DMS53 (cell line): ENCODE data around the gene ARSG.
"Not testable (repeated sequence)": the region's sequence is repeated elsewhere in the genome, so short reads cannot be mapped to it uniquely, and the experiment has no call there.

Experiments
- DNase-seq: peaks from one replicate; lab custom pipeline; 2025; lab: John Stamatoyannopoulos, UW

The ARSG gene

GRCh38 chr17:68398691-68399637, 107.7 kb downstream of the ARSG start:
- peak; percentile 86 for DNase-seq

- no peak for DNase-seq
Observed at GRCh38 chr17:68399638-68400403, 108.5 kb downstream of the ARSG start.

GRCh38 chr17:68400404-68400735, 109.1 kb downstream of the ARSG start:
- no peak for DNase-seq

- DNase-seq = no peak
Observed at GRCh38 chr17:68401288-68401687, 110.0 kb downstream of the ARSG start.

- DNase-seq = no peak
Observed at GRCh38 chr17:68403122-68403521, 111.8 kb downstream of the ARSG start.

- DNase-seq = not testable (repeated sequence)
Observed at GRCh38 chr17:68403837-68404236, 112.5 kb downstream of the ARSG start.

GRCh38 chr17:68407656-68408055, 116.4 kb downstream of the ARSG start:
- DNase-seq = not testable (repeated sequence)

GRCh38 chr17:68413597-68414560, 122.6 kb downstream of the ARSG start:
- peak; percentile 71 for DNase-seq

- not testable (repeated sequence) for DNase-seq
Observed at GRCh38 chr17:68414901-68415300, 123.6 kb downstream of the ARSG start.

GRCh38 chr17:68417317-68417716, 126.0 kb downstream of the ARSG start:
- no peak for DNase-seq

- no peak for DNase-seq
Observed at GRCh38 chr17:68418876-68419275, 127.6 kb downstream of the ARSG start.

- DNase-seq = no peak
Observed at GRCh38 chr17:68420065-68420464, 128.8 kb downstream of the ARSG start.

GRCh38 chr17:68421486-68421885, 130.2 kb downstream of the ARSG start:
- DNase-seq = no peak

- no peak for DNase-seq
Observed at GRCh38 chr17:68422821-68423220, 131.5 kb downstream of the ARSG start.

- no peak for DNase-seq
Observed at GRCh38 chr17:68423251-68423650, 132.0 kb downstream of the ARSG start.

GRCh38 chr17:68424203-68424602, 132.9 kb downstream of the ARSG start:
- no peak for DNase-seq

- DNase-seq = peak; percentile 90
Observed at GRCh38 chr17:68424861-68425260, 133.6 kb downstream of the ARSG start.

GRCh38 chr17:68425979-68426378, 134.7 kb downstream of the ARSG start:
- no peak for DNase-seq

GRCh38 chr17:68427575-68427974, 136.3 kb downstream of the ARSG start:
- no peak for DNase-seq

- no peak for DNase-seq
Observed at GRCh38 chr17:68428498-68429172, 137.3 kb downstream of the ARSG start.

- DNase-seq = no peak
Observed at GRCh38 chr17:68429881-68430280, 138.6 kb downstream of the ARSG start.
